OCI-LY1 (cell line): Measurements from ENCODE around the gene AHI1.

ENCODE experiments used
- H2AFZ ChIP-seq: fragments of 200-600 bp; sonication (generic), shearing (Covaris generic); 2 replicates; pipeline ENCODE4 v1.6.0; 2014; ENCODE audit warnings: antibody characterized with exemption, mild to moderate bottlenecking, low read length
- H3F3A ChIP-seq: fragments of 200-600 bp; sonication (generic), shearing (Covaris generic); 2 replicates; pipeline ENCODE4 v1.6.0; 2014; ENCODE audit warnings: mild to moderate bottlenecking, antibody characterized with exemption, low read length, moderate library complexity; ENCODE audit not compliant: insufficient read depth
- H3K27ac ChIP-seq: fragments of 200-600 bp; sonication (generic); 2 replicates; pipeline ENCODE4 v1.5.1; 2014; ENCODE audit warnings: low read length, mixed run types, mild to moderate bottlenecking, low read depth; ENCODE audit not compliant: poor library complexity, severe bottlenecking
- H3K27me3 ChIP-seq: fragments of 200-600 bp; sonication (generic); 2 replicates; pipeline ENCODE4 v1.6.0; 2014; ENCODE audit warnings: antibody characterized with exemption, mild to moderate bottlenecking, low read length, moderate library complexity; ENCODE audit not compliant: insufficient read depth
- H3K36me3 ChIP-seq: fragments of 200-600 bp; sonication (generic); 2 replicates; pipeline ENCODE4 v1.6.1; 2014; ENCODE audit warnings: mild to moderate bottlenecking, antibody characterized with exemption, low read length, moderate library complexity, mixed read lengths; ENCODE audit not compliant: insufficient read depth
- H3K4me1 ChIP-seq: fragments of 200-600 bp; sonication (generic); 2 replicates; pipeline ENCODE4 v1.5.1; 2014; ENCODE audit warnings: mild to moderate bottlenecking, low read length, moderate library complexity; ENCODE audit not compliant: insufficient read depth, severe bottlenecking
- H3K4me2 ChIP-seq: fragments of 200-600 bp; sonication (generic), shearing (Covaris generic); 2 replicates; pipeline ENCODE4 v1.6.1; 2014; ENCODE audit warnings: low read length
- H3K4me3 ChIP-seq: fragments of 200-600 bp; sonication (generic); 2 replicates; pipeline ENCODE4 v1.5.1; 2014; ENCODE audit warnings: low read length, low read depth, mild to moderate bottlenecking, mixed read lengths; ENCODE audit not compliant: poor library complexity, severe bottlenecking
- H3K79me2 ChIP-seq: fragments of 200-600 bp; shearing (Covaris generic); 2 replicates; pipeline ENCODE4 v1.6.1; 2016; ENCODE audit warnings: mixed run types, low read length, mixed read lengths; ENCODE audit not compliant: insufficient read depth
- H3K9ac ChIP-seq: fragments of 200-600 bp; sonication (generic), shearing (Covaris generic); 2 replicates; pipeline ENCODE4 v1.6.1; 2014; ENCODE audit warnings: mild to moderate bottlenecking, low read length, mixed read lengths
- H3K9me2 ChIP-seq: fragments of 200-600 bp; sonication (generic), shearing (Covaris generic); 2 replicates; pipeline ENCODE4 v1.6.1; 2014; ENCODE audit warnings: low read depth, mild to moderate bottlenecking, low read length, mixed read lengths
- H3K9me3 ChIP-seq: fragments of 200-600 bp; shearing (Covaris generic); 2 replicates; pipeline ENCODE4 v1.6.1; 2014; ENCODE audit warnings: low read length, mixed read lengths
- H4K20me1 ChIP-seq: fragments of 200-600 bp; sonication (generic), shearing (Covaris generic); 2 replicates; pipeline ENCODE4 v1.6.0; 2016; ENCODE audit warnings: mild to moderate bottlenecking, low read length; ENCODE audit not compliant: insufficient read depth
- CTCF ChIP-seq: fragments of 200-600 bp; sonication (generic), shearing (Covaris generic); IDR thresholded peaks from 2 replicates; pipeline ENCODE4 v1.5.1; 2017; ENCODE audit warnings: mild to moderate bottlenecking, antibody characterized with exemption, low read length, moderate library complexity, mixed read lengths
- EZH2 ChIP-seq: fragments of 200-600 bp; sonication (generic), shearing (Covaris generic); IDR thresholded peaks from 2 replicates; pipeline ENCODE4 v1.8.0; 2017; ENCODE audit warnings: borderline replicate concordance, mixed run types, mild to moderate bottlenecking, antibody characterized with exemption, low read length, moderate library complexity, mixed read lengths

Gene AHI1

GRCh38 chr6:135393289-135393688, 104.3 kb downstream of the AHI1 start:
- Histone ChIP-seq H2AFZ (no peak overlapping the region), H3K36me3 (no peaks in the 10 kb centered on the region; the same call in 1 of the 2 replicates), H3K79me2 (no peaks in the 10 kb centered on the region), H3K4me3 (no peak overlapping the region), H3K4me2 (no peak overlapping the region), H3K27me3 (no peaks in the 10 kb centered on the region), H3K9ac (no peak overlapping the region), H4K20me1 (no peaks in the 10 kb centered on the region), H3K4me1 (peaks cover 9% of the 10 kb centered on the region), H3K9me2 (no peaks in the 10 kb centered on the region), H3K27ac (no peak overlapping the region), H3F3A (no peaks in the 10 kb centered on the region), H3K9me3 (no peaks in the 10 kb centered on the region)
- no peak for TF ChIP-seq EZH2
- TF ChIP-seq CTCF = no peak

DNA sequence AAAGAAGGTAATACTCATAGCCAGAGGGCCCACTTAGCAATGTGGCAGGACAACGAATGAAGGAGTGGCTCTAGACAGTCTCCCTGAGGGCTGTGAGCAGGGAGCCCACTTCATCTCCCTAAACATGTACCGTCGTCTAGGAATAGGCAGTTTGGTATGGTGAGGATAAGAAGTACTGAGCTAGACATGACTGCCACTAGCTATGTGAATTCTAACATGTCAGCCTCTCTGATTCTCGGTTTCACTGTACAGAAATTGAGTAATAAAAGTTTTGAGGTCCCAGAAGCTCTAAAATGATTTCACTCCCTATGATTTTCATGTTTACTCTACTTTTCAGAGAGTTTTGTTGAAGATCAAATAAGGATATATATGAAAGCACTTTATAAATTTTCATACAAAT, 107.1 kb downstream of the AHI1 start:
- no peak for TF ChIP-seq CTCF
- TF ChIP-seq EZH2 = no peak
- H3K9me2 ChIP-seq = no peaks in the 10 kb centered on the region
- no peak overlapping the region for H3K27ac ChIP-seq
- H4K20me1 ChIP-seq = no peaks in the 10 kb centered on the region
- H2AFZ ChIP-seq = no peak overlapping the region
- no peak overlapping the region for H3K9ac ChIP-seq
- H3K4me2 ChIP-seq = no peak overlapping the region
- H3K4me3 ChIP-seq = no peak overlapping the region
- H3K36me3 ChIP-seq = no peaks in the 10 kb centered on the region; the same call in 1 of the 2 replicates
- H3K27me3 ChIP-seq = no peaks in the 10 kb centered on the region
- no peaks in the 10 kb centered on the region for H3F3A ChIP-seq
- H3K4me1 ChIP-seq = peaks cover 5% of the 10 kb centered on the region
- H3K9me3 ChIP-seq = no peaks in the 10 kb centered on the region
- no peaks in the 10 kb centered on the region for H3K79me2 ChIP-seq

DNA sequence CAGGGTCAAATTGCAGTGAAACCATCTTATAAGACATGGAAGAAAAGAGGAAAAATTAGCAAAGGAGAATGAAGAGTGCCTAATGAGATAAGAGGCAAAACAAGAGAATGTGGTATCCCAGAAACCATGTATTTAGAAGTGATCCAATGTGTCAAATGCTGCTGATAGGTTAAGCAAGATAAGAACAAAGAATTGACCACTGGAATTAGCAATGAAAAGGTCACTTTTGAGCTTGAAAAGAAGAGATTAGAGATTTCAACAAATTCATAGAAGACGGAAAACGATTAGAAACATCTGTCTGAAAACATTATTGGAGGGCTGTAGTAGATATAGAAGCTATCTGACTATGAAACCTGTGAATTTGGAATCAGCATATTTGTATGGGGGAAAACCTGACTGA, 112.2 kb downstream of the AHI1 start:
- H3F3A ChIP-seq = no peaks in the 10 kb centered on the region
- no peaks in the 10 kb centered on the region for H3K9me3 ChIP-seq
- no peaks in the 10 kb centered on the region for H3K9me2 ChIP-seq
- no peaks in the 10 kb centered on the region for H4K20me1 ChIP-seq
- H3K4me3 ChIP-seq = no peak overlapping the region
- no peaks in the 10 kb centered on the region for H3K27me3 ChIP-seq
- no peak for TF ChIP-seq EZH2
- no peak for TF ChIP-seq CTCF
- H3K36me3 ChIP-seq = no peaks in the 10 kb centered on the region
- H3K9ac ChIP-seq = no peak overlapping the region
- H3K4me1 ChIP-seq = no peaks in the 10 kb centered on the region
- H3K27ac ChIP-seq = no peak overlapping the region
- no peak overlapping the region for H2AFZ ChIP-seq
- H3K4me2 ChIP-seq = no peak overlapping the region
- H3K79me2 ChIP-seq = no peaks in the 10 kb centered on the region
